Panc1 (cell line): ENCODE data around the gene C1QL2.

Experiments
- CTCF ChIP-seq: fragments of 450-650 bp; IDR thresholded peaks from 2 replicates; pipeline ENCODE4 v1.5.1; 2017; ENCODE audit warnings: mild to moderate bottlenecking
- POLR2AphosphoS5 ChIP-seq: IDR thresholded peaks from 2 replicates; pipeline ENCODE4 v1.6.1; 2012; ENCODE audit warnings: mild to moderate bottlenecking, low read depth, low read length, moderate library complexity
- SIN3A ChIP-seq: IDR thresholded peaks from 2 replicates; pipeline ENCODE4 v1.6.1; 2012; ENCODE audit warnings: low read depth, mild to moderate bottlenecking, low read length, moderate library complexity, borderline replicate concordance; ENCODE audit not compliant: insufficient read depth
- TCF7L2 ChIP-seq: IDR thresholded peaks from 2 replicates; pipeline ENCODE4 v1.6.1; 2011; ENCODE audit warnings: mild to moderate bottlenecking, low read depth, low read length, inconsistent platforms
- TF ChIP-seq, protein P1 (sequence below), 2 experiments: IDR thresholded peaks; 2 replicates each; pipeline ENCODE4 v1.6.1; 2011 to 2012; ENCODE audit warnings: low read depth in 2 of 2, control low read depth in 1 of 2, low read length in 1 of 2, mild to moderate bottlenecking in 1 of 2, moderate library complexity in 1 of 2; ENCODE audit not compliant: insufficient read depth in 1 of 2

GRCh38 chr2:119198240-119198840 lies 39.8 kb upstream of the C1QL2 start:
- no peak for TF ChIP-seq CTCF
- TF ChIP-seq, protein P1, sequence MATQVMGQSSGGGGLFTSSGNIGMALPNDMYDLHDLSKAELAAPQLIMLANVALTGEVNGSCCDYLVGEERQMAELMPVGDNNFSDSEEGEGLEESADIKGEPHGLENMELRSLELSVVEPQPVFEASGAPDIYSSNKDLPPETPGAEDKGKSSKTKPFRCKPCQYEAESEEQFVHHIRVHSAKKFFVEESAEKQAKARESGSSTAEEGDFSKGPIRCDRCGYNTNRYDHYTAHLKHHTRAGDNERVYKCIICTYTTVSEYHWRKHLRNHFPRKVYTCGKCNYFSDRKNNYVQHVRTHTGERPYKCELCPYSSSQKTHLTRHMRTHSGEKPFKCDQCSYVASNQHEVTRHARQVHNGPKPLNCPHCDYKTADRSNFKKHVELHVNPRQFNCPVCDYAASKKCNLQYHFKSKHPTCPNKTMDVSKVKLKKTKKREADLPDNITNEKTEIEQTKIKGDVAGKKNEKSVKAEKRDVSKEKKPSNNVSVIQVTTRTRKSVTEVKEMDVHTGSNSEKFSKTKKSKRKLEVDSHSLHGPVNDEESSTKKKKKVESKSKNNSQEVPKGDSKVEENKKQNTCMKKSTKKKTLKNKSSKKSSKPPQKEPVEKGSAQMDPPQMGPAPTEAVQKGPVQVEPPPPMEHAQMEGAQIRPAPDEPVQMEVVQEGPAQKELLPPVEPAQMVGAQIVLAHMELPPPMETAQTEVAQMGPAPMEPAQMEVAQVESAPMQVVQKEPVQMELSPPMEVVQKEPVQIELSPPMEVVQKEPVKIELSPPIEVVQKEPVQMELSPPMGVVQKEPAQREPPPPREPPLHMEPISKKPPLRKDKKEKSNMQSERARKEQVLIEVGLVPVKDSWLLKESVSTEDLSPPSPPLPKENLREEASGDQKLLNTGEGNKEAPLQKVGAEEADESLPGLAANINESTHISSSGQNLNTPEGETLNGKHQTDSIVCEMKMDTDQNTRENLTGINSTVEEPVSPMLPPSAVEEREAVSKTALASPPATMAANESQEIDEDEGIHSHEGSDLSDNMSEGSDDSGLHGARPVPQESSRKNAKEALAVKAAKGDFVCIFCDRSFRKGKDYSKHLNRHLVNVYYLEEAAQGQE (IDR thresholded peaks at IDR 0.05; ENCODE audit: insufficient read depth in 1 of 2, low read depth in 2 of 2, low read length in 1 of 2), result no peak
- TF ChIP-seq POLR2AphosphoS5, result no peak
- no peak for TF ChIP-seq TCF7L2
- no peak for TF ChIP-seq SIN3A
